BLaER1 (cell line): ENCODE measurements around the gene SH2D4B.
A peak's percentile ranks its signal among the peaks of the same experiment; 100 is the strongest.
"Not testable (repeated sequence)": the region's sequence is repeated elsewhere in the genome, so short reads cannot be mapped to it uniquely, and the experiment has no call there.

Source experiments
- H3K27ac ChIP-seq: shearing (Covaris generic); formaldehyde crosslinking; 2 replicates; pipeline ENCODE4 v1.8.1; 2022
- H3K27me3 ChIP-seq: shearing (Covaris generic); formaldehyde crosslinking; 2 replicates; pipeline ENCODE4 v1.8.1; 2022
- H3K36me3 ChIP-seq: shearing (Covaris generic); formaldehyde crosslinking; 2 replicates; pipeline ENCODE4 v1.8.1; 2022
- H3K4me1 ChIP-seq: shearing (Covaris generic); formaldehyde crosslinking; 2 replicates; pipeline ENCODE4 v1.8.1; 2022
- H3K4me2 ChIP-seq: shearing (Covaris generic); formaldehyde crosslinking; 2 replicates; pipeline ENCODE4 v1.8.1; 2022
- H3K4me3 ChIP-seq: shearing (Covaris generic); formaldehyde crosslinking; 2 replicates; pipeline ENCODE4 v1.8.1; 2022
- H3K9ac ChIP-seq: shearing (Covaris generic); formaldehyde crosslinking; 2 replicates; pipeline ENCODE4 v1.8.1; 2022
- H3K9me3 ChIP-seq: shearing (Covaris generic); formaldehyde crosslinking; 2 replicates; pipeline ENCODE4 v1.8.1; 2022
- H4K20me1 ChIP-seq: shearing (Covaris generic); formaldehyde crosslinking; 2 replicates; pipeline ENCODE4 v1.8.1; 2022
- Cebpa-rat ChIP-seq: shearing (Covaris generic); IDR thresholded peaks from 2 replicates; pipeline ENCODE4 v1.8.1; 2022

SH2D4B gene

GRCh38 chr10:80532571-80532970 lies 5.1 kb upstream of the SH2D4B start:
- Histone ChIP-seq H3K36me3 (peaks cover 5% of the 10 kb centered on the region; the same call in 1 of the 2 replicates), H3K4me1 (peaks cover 66% of the 10 kb centered on the region), H3K27me3 (no peaks in the 10 kb centered on the region), H3K9me3 (no peaks in the 10 kb centered on the region), H3K4me3 (no peak overlapping the region), H3K27ac (peak overlapping the region; percentile 67), H3K9ac (peak overlapping the region; percentile 34; the same call in 1 of the 2 replicates), H3K4me2 (peak overlapping the region; percentile 30; the same call in 1 of the 2 replicates), H4K20me1 (no peaks in the 10 kb centered on the region)
- TF ChIP-seq Cebpa-rat: no peak

GRCh38 chr10:80534059-80534458 lies 3.6 kb upstream of the SH2D4B start:
- H3K9ac ChIP-seq, H3K27ac ChIP-seq, H3K4me2 ChIP-seq, H4K20me1 ChIP-seq, H3K9me3 ChIP-seq, H3K4me3 ChIP-seq, H3K27me3 ChIP-seq, H3K36me3 ChIP-seq: not testable (repeated sequence)
- H3K4me1 ChIP-seq: peaks cover 66% of the 10 kb centered on the region

GRCh38 chr10:80534646-80535045 lies 3.1 kb upstream of the SH2D4B start:
- not testable (repeated sequence) for H4K20me1 ChIP-seq, H3K4me3 ChIP-seq, H3K27me3 ChIP-seq, H3K4me2 ChIP-seq, H3K9ac ChIP-seq, H3K9me3 ChIP-seq, H3K27ac ChIP-seq, H3K36me3 ChIP-seq
- peaks cover 66% of the 10 kb centered on the region for H3K4me1 ChIP-seq

- Histone ChIP-seq H3K4me3 (peak overlapping the region; percentile 79), H3K9ac (peak overlapping the region; percentile 98), H3K36me3 (peaks cover 5% of the 10 kb centered on the region; the same call in 1 of the 2 replicates), H3K4me1 (peaks cover 54% of the 10 kb centered on the region), H3K27ac (peak overlapping the region; percentile 100), H3K4me2 (peak overlapping the region; percentile 97), H4K20me1 (no peaks in the 10 kb centered on the region), H3K9me3 (no peaks in the 10 kb centered on the region), H3K27me3 (no peaks in the 10 kb centered on the region)
- TF ChIP-seq Cebpa-rat: peak; percentile 56; the same call in 1 of the 2 replicates
Measured at GRCh38 chr10:80535671-80536360, 1.9 kb upstream of the SH2D4B start.

- no peak for TF ChIP-seq Cebpa-rat
- H4K20me1 ChIP-seq: no peaks in the 10 kb centered on the region
- H3K36me3 ChIP-seq: peaks cover 5% of the 10 kb centered on the region; the same call in 1 of the 2 replicates
- peak overlapping the region; percentile 97 for H3K4me2 ChIP-seq
- H3K9ac ChIP-seq: peak overlapping the region; percentile 98
- no peaks in the 10 kb centered on the region for H3K9me3 ChIP-seq
- H3K27me3 ChIP-seq: no peaks in the 10 kb centered on the region
- H3K4me1 ChIP-seq: peaks cover 48% of the 10 kb centered on the region
- peak overlapping the region; percentile 79 for H3K4me3 ChIP-seq
- H3K27ac ChIP-seq: peak overlapping the region; percentile 100
Measured at GRCh38 chr10:80536361-80536835, 1.3 kb upstream of the SH2D4B start.

GRCh38 chr10:80537086-80537735 lies 491 bp upstream of the SH2D4B start:
- Histone ChIP-seq H3K4me3 (peak overlapping the region; percentile 79), H4K20me1 (no peaks in the 10 kb centered on the region), H3K9me3 (no peaks in the 10 kb centered on the region), H3K4me2 (peak overlapping the region; percentile 97), H3K27ac (peak overlapping the region; percentile 100), H3K9ac (peak overlapping the region; percentile 98), H3K4me1 (peaks cover 48% of the 10 kb centered on the region), H3K36me3 (peaks cover 5% of the 10 kb centered on the region; the same call in 1 of the 2 replicates), H3K27me3 (no peaks in the 10 kb centered on the region)
- TF ChIP-seq Cebpa-rat: no peak

DNA sequence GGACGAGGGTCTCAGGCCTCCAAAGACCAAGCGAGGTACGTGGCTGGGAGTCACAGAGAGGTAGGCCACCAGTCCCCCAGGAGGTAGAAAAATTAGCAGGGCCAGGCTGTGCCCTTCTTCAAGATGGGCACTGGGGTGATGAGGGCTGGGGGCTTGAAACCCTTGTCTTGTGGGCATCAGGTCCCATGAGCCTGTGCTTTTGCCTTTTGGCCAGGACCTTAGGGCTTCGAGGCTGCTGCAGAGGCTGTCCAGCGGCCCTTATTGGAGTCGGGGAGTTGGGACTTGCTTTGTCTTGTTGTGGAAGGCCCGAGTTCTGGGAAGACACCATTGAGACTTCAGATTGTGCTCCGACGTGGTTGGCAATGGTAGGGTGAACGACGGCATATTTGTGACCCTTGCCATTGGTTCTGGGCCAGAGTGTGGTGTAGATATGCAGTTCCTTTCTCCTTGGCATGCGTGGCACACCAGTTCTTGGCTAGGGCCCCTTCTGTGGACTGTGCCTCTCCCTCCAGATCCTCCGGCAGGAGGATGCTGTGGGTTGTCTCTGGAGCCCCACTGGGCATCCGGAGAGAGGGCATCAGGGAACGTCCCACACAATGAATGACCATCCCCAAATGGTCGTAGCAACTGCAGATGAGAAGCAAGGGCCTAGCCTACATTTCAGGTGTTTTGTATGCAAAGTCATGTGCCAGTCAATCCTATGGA lies 931 bp downstream of the SH2D4B start:
- Histone ChIP-seq H3K27me3 (no peaks in the 10 kb centered on the region), H3K9ac (peak overlapping the region; percentile 98), H3K9me3 (peaks cover 8% of the 10 kb centered on the region; the same call in 1 of the 2 replicates), H3K36me3 (peaks cover 13% of the 10 kb centered on the region), H3K27ac (peak overlapping the region; percentile 100), H4K20me1 (no peaks in the 10 kb centered on the region), H3K4me1 (peaks cover 55% of the 10 kb centered on the region), H3K4me2 (peak overlapping the region; percentile 97), H3K4me3 (peak overlapping the region; percentile 79)
- no peak for TF ChIP-seq Cebpa-rat

DNA sequence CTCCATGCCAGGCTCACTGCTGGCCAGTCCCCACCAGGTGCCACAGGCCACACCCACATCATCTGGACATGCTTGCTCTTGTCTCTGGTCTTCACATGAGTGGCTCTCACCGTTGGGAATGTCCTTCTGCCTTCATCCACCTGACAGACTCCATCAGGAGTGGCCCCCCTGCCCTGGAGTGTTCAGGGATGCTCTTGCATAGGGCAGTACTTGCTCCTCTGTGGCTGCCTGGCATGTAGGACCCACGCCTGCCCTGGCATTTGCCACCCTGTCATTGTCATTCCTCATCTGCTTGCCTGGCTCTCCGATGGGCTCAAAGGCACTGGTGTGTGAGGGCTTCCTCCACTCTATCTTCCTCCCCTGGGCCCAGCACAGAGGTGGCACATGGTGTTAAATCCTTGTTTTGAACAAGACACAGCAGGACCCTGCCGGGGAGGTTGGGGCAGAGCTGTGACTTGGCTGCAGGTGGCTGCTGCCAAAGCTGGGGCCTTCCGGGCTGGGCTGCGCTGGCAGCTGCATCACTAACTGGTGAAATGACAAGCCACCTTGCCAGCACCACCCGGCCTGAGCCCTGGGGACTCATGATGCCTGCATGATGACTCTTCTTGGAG lies 1.8 kb downstream of the SH2D4B start:
- peaks cover 16% of the 10 kb centered on the region for H3K9me3 ChIP-seq
- H3K4me3 ChIP-seq: peak overlapping the region; percentile 79
- peaks cover 22% of the 10 kb centered on the region for H3K36me3 ChIP-seq
- H3K4me1 ChIP-seq: peaks cover 63% of the 10 kb centered on the region
- H3K4me2 ChIP-seq: peak overlapping the region; percentile 97
- H3K27ac ChIP-seq: peak overlapping the region; percentile 100
- no peaks in the 10 kb centered on the region for H3K27me3 ChIP-seq
- no peak for TF ChIP-seq Cebpa-rat
- no peaks in the 10 kb centered on the region for H4K20me1 ChIP-seq
- H3K9ac ChIP-seq: peak overlapping the region; percentile 98

- H3K27me3 ChIP-seq: no peaks in the 10 kb centered on the region
- TF ChIP-seq Cebpa-rat: no peak
- peaks cover 69% of the 10 kb centered on the region for H3K4me1 ChIP-seq
- peaks cover 28% of the 10 kb centered on the region for H3K36me3 ChIP-seq
- H3K4me3 ChIP-seq: peak overlapping the region; percentile 79
- H3K27ac ChIP-seq: peak overlapping the region; percentile 100
- H3K4me2 ChIP-seq: peak overlapping the region; percentile 97
- no peaks in the 10 kb centered on the region for H4K20me1 ChIP-seq
- H3K9me3 ChIP-seq: peaks cover 20% of the 10 kb centered on the region
- H3K9ac ChIP-seq: peak overlapping the region; percentile 98
Measured at GRCh38 chr10:80540136-80540535, 2.4 kb downstream of the SH2D4B start.
